Esophagus squamous epithelium (tissue), 4 donors: Measurements from ENCODE around the gene RARS2.

ENCODE experiments used
- POLR2A ChIP-seq, 4 donors: fragments of 450-650 bp; IDR thresholded peaks; one replicate each; pipeline ENCODE4 v1.6.1; 2017; ENCODE audit warnings: antibody characterized with exemption in 4 of 4, mild to moderate bottlenecking in 4 of 4, moderate library complexity in 3 of 4
- TF ChIP-seq, protein P1 (sequence below), 6 experiments: fragments of 450-650 bp in 4 of 6; fragments of 200-600 bp in 2 of 6; sonication (generic) in 2 of 6; IDR thresholded peaks; one replicate each; pipeline ENCODE4 v1.5.1; 2016 to 2019; ENCODE audit warnings: antibody characterized with exemption in 6 of 6, mild to moderate bottlenecking in 4 of 6, moderate library complexity in 4 of 6

DNA sequence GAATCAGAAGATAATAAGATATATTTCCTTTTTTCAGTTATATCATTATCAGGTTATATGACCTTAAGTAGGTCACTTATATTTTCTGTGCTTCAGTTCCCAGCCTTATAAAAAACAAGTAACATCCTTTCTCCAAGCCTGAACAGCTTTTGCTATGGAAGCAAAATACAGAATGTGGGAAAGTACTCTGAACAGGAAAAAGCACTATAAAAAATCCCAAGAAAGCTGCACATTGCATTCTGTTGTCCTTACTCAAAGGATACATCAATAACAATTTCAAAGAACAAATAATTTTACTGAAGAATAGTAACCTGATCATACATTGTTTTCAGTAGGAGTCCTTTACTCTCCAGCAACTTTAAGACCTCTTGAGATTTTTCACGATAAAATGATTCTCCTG, 60.6 kb downstream of the RARS2 start:
- TF ChIP-seq, protein P1, sequence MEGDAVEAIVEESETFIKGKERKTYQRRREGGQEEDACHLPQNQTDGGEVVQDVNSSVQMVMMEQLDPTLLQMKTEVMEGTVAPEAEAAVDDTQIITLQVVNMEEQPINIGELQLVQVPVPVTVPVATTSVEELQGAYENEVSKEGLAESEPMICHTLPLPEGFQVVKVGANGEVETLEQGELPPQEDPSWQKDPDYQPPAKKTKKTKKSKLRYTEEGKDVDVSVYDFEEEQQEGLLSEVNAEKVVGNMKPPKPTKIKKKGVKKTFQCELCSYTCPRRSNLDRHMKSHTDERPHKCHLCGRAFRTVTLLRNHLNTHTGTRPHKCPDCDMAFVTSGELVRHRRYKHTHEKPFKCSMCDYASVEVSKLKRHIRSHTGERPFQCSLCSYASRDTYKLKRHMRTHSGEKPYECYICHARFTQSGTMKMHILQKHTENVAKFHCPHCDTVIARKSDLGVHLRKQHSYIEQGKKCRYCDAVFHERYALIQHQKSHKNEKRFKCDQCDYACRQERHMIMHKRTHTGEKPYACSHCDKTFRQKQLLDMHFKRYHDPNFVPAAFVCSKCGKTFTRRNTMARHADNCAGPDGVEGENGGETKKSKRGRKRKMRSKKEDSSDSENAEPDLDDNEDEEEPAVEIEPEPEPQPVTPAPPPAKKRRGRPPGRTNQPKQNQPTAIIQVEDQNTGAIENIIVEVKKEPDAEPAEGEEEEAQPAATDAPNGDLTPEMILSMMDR (IDR thresholded peaks at IDR 0.05) = no peak
- TF ChIP-seq POLR2A (IDR thresholded peaks at IDR 0.05) = no peak
